ENCODE measurements around the gene INPP5A.

The INPP5A gene

GRCh38 chr10:132614431-132615340, 77.1 kb downstream of the INPP5A start:
- Histone ChIP-seq H3K36me3 (replicated peaks) (no peaks in the 10 kb centered on the region), H3K27ac (no peak overlapping the region), H3K4me3 (ENCODE audit: low read depth, low read length) (no peak overlapping the region), H3K27me3 (replicated peaks) (no peaks in the 10 kb centered on the region)
- DNase-seq: no peak
- TF ChIP-seq CTCF (IDR thresholded peaks at IDR 0.05; ENCODE audit: low read depth, low read length, missing control alignments): no peak
- in situ Hi-C loops (cut with HindIII; ENCODE audit: low pct_ligation_motif_present, low sequenced_read_pairs): no loop called here

GRCh38 chr10:132615341-132616169, 78.0 kb downstream of the INPP5A start:
- no peak overlapping the region for H3K4me3 ChIP-seq (ENCODE audit: low read depth, low read length)
- no peaks in the 10 kb centered on the region for H3K36me3 ChIP-seq (replicated peaks)
- TF ChIP-seq CTCF (IDR thresholded peaks at IDR 0.05; ENCODE audit: low read depth, low read length, missing control alignments): no peak
- in situ Hi-C loops (cut with HindIII; ENCODE audit: low pct_ligation_motif_present, low sequenced_read_pairs): no loop called here
- no peak for DNase-seq
- no peaks in the 10 kb centered on the region for H3K27me3 ChIP-seq (replicated peaks)
- H3K27ac ChIP-seq: no peak overlapping the region

- DNase-seq: no peak
- Histone ChIP-seq H3K27ac (no peak overlapping the region), H3K27me3 (replicated peaks) (no peaks in the 10 kb centered on the region), H3K36me3 (replicated peaks) (no peaks in the 10 kb centered on the region), H3K4me3 (ENCODE audit: low read depth, low read length) (no peak overlapping the region)
- in situ Hi-C loops (cut with HindIII; ENCODE audit: low pct_ligation_motif_present, low sequenced_read_pairs): no loop called here
- TF ChIP-seq CTCF (IDR thresholded peaks at IDR 0.05; ENCODE audit: low read depth, low read length, missing control alignments): no peak
Observed at GRCh38 chr10:132616170-132616995, 78.8 kb downstream of the INPP5A start.

GRCh38 chr10:132616996-132617736, 79.6 kb downstream of the INPP5A start:
- no peak overlapping the region for H3K4me3 ChIP-seq (ENCODE audit: low read depth, low read length)
- H3K36me3 ChIP-seq (replicated peaks): no peaks in the 10 kb centered on the region
- no peak for TF ChIP-seq CTCF (IDR thresholded peaks at IDR 0.05; ENCODE audit: low read depth, low read length, missing control alignments)
- no peaks in the 10 kb centered on the region for H3K27me3 ChIP-seq (replicated peaks)
- no peak overlapping the region for H3K27ac ChIP-seq
- in situ Hi-C loops (cut with HindIII; ENCODE audit: low pct_ligation_motif_present, low sequenced_read_pairs): no loop called here
- no peak for DNase-seq

GRCh38 chr10:132617737-132618052, 80.1 kb downstream of the INPP5A start:
- TF ChIP-seq CTCF (IDR thresholded peaks at IDR 0.05; ENCODE audit: low read depth, low read length, missing control alignments): no peak
- no peak overlapping the region for H3K27ac ChIP-seq
- H3K36me3 ChIP-seq (replicated peaks): no peaks in the 10 kb centered on the region
- H3K27me3 ChIP-seq (replicated peaks): no peaks in the 10 kb centered on the region
- in situ Hi-C loops (cut with HindIII; ENCODE audit: low pct_ligation_motif_present, low sequenced_read_pairs): no loop called here
- H3K4me3 ChIP-seq (ENCODE audit: low read depth, low read length): no peak overlapping the region
- no peak for DNase-seq
